Heart left ventricle (tissue), 16 donors: ENCODE results near the gene ERI3. TPM values are rescaled to one million over a fixed set of nuclear protein-coding genes. Genes with fewer than 3 reads are reported as not detected.
A peak's percentile ranks its signal among the peaks of the same experiment; 100 is the strongest.

Experiments
- ATAC-seq, 4 donors: fragments of 200-7000 bp; cut with Tn5 transposase; one replicate each; pipeline ENCODE4 v1.9.1; 2020 to 2022; ENCODE audit warnings: moderate library complexity in 4 of 4, mild to moderate bottlenecking in 3 of 4, moderate number of reproducible peaks in 1 of 4
- DNase-seq, 5 donors: peaks; one replicate each; pipeline ENCODE4 v3.0.0-alpha.2; 2020
- H3K27ac ChIP-seq, 12 donors: fragments of 200-600 bp; sonication (generic) in 4 of 12; one replicate each; pipeline versions ENCODE4 v1.5.0 to v1.8.0; 2016 to 2022; ENCODE audit warnings: mild to moderate bottlenecking in 2 of 12
- H3K27me3 ChIP-seq, 9 donors: fragments of 200-600 bp; sonication (generic) in 2 of 9; one replicate each; pipeline versions ENCODE4 v1.5.1 to v1.8.0; 2016 to 2022; ENCODE audit warnings: mild to moderate bottlenecking in 3 of 9
- H3K36me3 ChIP-seq, 9 donors: fragments of 200-600 bp; sonication (generic) in 2 of 9; one replicate each; pipeline versions ENCODE4 v1.5.0 to v1.8.0; 2018 to 2022; ENCODE audit warnings: mild to moderate bottlenecking in 2 of 9
- H3K4me1 ChIP-seq, 12 donors: fragments of 200-600 bp; sonication (generic) in 4 of 12; one replicate each; pipeline versions ENCODE4 v1.5.0 to v1.8.0; 2016 to 2022; ENCODE audit warnings: mild to moderate bottlenecking in 3 of 12
- H3K4me3 ChIP-seq, 12 donors: fragments of 200-600 bp; sonication (generic) in 4 of 12; one replicate each; pipeline versions ENCODE4 v1.5.0 to v1.8.0; 2017 to 2022; ENCODE audit warnings: mild to moderate bottlenecking in 9 of 12, moderate library complexity in 4 of 12
- H3K9me3 ChIP-seq, 12 donors: fragments of 200-600 bp; sonication (generic) in 4 of 12; one replicate each; pipeline versions ENCODE4 v1.5.0 to v1.8.0; 2016 to 2022; ENCODE audit warnings: mild to moderate bottlenecking in 1 of 12
- CTCF ChIP-seq, 12 donors: fragments of 200-600 bp; sonication (generic) in 4 of 12; IDR thresholded peaks; one replicate each; pipeline versions ENCODE4 v1.5.0 to v1.8.0; 2018 to 2022; ENCODE audit warnings: antibody characterized with exemption in 12 of 12, mild to moderate bottlenecking in 5 of 12
- POLR2A ChIP-seq, 2 donors: fragments of 450-650 bp; IDR thresholded peaks; one replicate each; pipeline ENCODE4 v1.6.1; 2017; ENCODE audit warnings: antibody characterized with exemption in 2 of 2, mild to moderate bottlenecking in 2 of 2, moderate library complexity in 2 of 2
- WGBS, 4 donors: extraction: QIAGEN DNeasy Blood & Tissue Kit in 2 of 4; methylation state at CpG; one replicate each; pipeline versions ENCODE4 v1.1.5 to v1.1.7; 2013 to 2018; 5-methylcytosine and 5-hydroxymethylcytosine counted together
- intact Hi-C, 10 donors: fragments of 100-400 bp; cut with DNase I; formaldehyde crosslinking; loops; one replicate each; pipeline versions ENCODE4 v1.11.1 to v1.14.2; 2022
- polyA plus RNA-seq, 2 donors: library from polyadenylated mRNA; stranded (reverse); fragments of 200-250 nt; gene quantifications; one replicate each; pipeline ENCODE4 v1.2.3, GENCODE V29; 2013
- total RNA-seq, 9 donors: library from RNA; depleted of rRNA in 2 of 9; stranded (reverse); fragments of >200 nt in 2 of 9; fragmentation: NEBNext Ultra II Directional in 3 of 9; extraction: Animal tissue kit (Norgen Biotek cat#: 25700) in 3 of 9; gene quantifications; one replicate each; pipeline versions ENCODE4 v1.1.0 to v1.2.4, GENCODE V29; 2016 to 2023
- donor health status: ischemic (EF 13 %, LVEDD 7.1; RV severe dilation, severe dysfunction).
- donor health status: healthy with polysubstance abuse.
- donor health status: DM: no; HTN: yes; CAD: no.
- donor health status: DM: no; HTN: no; CAD: no.
- donor health status: ischemic (EF 25% LVEDD 6.9; RV normal size, moderate dysfunction).
- donor health status: ischemic (EF 25% LVEDD 5.7; RV mildly dilated, moderate dysfunction).
- donor health status: healthy.
- donor health status: DM: yes; HTN: yes; CAD: no.
- donor health status: ischemic (EF 35%, LVEDD 5.7; RV mildly dilated, moderate dysfunction).
- donor health status: nonischemic (EF 11% LVEDD 7.7; RV severe dilation, severe dysfunction).
- donor health status: DM: yes; HTN: yes; CAD: no.
- donor health status: PGD.
- donor health status: ischemic (EF 29% LVEDD 5.4; RV normal size, mild dysfunction).
- donor health status: nonischemic (EF 23%, LVEDD 6.1; RV moderate dilation, normal function).

ERI3 gene
- total and polyA plus RNA-seq, 11 donors: 29.8 to 68.9 (median 48.0) TPM

- intact Hi-C loops: no loop called here
- no peak overlapping the region for H3K4me3 ChIP-seq
- ATAC-seq: no peak
These were observed 98.1 kb downstream of the ERI3 start for GRCh38 chr1:44256762-44257554.

GRCh38 chr1:44254392-44254910, 100.6 kb downstream of the ERI3 start:
- Histone ChIP-seq H3K36me3 (peaks cover 0 to 4% (median 0%) of the 10 kb centered on the region in 9 donors), H3K27me3 (no peaks in the 10 kb centered on the region), H3K9me3 (no peaks in the 10 kb centered on the region), H3K4me1 (peaks cover 0 to 26% (median 10%) of the 10 kb centered on the region in 12 donors), H3K27ac (no peak overlapping the region), H3K4me3 (no peak overlapping the region)
- WGBS, 4 donors: 95 to 98% (median 97%) methylated on average over 4 of the region's 4 CpGs
- DNase-seq (no peak), ATAC-seq (no peak)
- TF ChIP-seq POLR2A (IDR thresholded peaks at IDR 0.05): no peak
- TF ChIP-seq CTCF (IDR thresholded peaks at IDR 0.05): no peak
- intact Hi-C loops: loop anchor here in 1 of 10 donors (5.0 kb wide), 1 partner anchor 38 kb away; no protein-coding TSS in a partner anchor

More at GRCh38 chr1:44256762-44257554, 98.1 kb downstream of the ERI3 start:
- Histone ChIP-seq H3K4me1 (peaks cover 0 to 6% (median 0%) of the 10 kb centered on the region in 12 donors), H3K27ac (no peak overlapping the region), H3K27me3 (no peaks in the 10 kb centered on the region), H3K36me3 (peaks cover 0 to 4% (median 0%) of the 10 kb centered on the region in 9 donors), H3K9me3 (no peaks in the 10 kb centered on the region)
- no peak for DNase-seq
- TF ChIP-seq POLR2A (IDR thresholded peaks at IDR 0.05) (no peak), CTCF (IDR thresholded peaks at IDR 0.05) (no peak)
- 84 to 86% (median 85%) methylated on average over 10 of the region's 10 CpGs for WGBS, 4 donors

DNA sequence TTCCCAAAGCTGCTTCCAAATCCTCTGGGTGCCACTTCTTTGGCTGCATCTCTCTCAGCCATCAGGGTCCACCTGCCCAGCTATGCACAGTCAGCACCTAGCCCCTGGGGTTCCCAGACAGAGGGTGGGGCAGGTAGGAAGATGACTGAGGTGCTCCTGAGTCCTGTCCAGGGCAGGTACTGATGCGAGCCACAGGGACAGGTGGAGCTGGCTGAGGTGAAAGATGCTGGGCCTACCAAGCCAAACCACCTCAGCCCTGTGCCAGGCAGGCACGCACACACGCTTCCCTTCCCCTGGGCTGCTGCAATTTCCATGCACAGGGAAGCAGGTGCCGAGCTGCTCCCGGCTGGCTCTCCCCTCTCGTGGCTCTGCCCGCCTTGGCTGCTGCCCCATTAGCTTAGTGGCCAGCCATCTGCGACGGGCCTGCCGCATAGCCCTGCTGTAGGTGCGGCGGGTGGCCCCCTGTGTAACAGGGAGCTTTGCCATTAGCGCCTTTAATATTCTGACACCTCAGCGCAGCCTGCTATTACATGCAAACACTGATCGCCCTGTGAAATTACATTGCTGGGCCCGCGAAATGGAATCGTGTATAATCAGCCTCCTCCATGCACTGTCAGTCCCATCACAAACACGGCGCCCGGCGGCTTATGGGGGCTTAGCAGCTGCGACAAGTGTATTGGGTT, 102.9 kb downstream of the ERI3 start:
- ATAC-seq: no peak
- WGBS, 4 donors: 96 to 98% (median 97%) methylated on average over 17 to 23 of the region's 23 CpGs
- peaks cover 0 to 28% (median 11%) of the 10 kb centered on the region in 12 donors for H3K4me1 ChIP-seq
- peaks cover 0 to 5% (median 0%) of the 10 kb centered on the region in 9 donors for H3K36me3 ChIP-seq
- no peak for TF ChIP-seq POLR2A (IDR thresholded peaks at IDR 0.05)
- TF ChIP-seq CTCF (IDR thresholded peaks at IDR 0.05): no peak
- no peak overlapping the region for H3K4me3 ChIP-seq
- no peaks in the 10 kb centered on the region for H3K27me3 ChIP-seq
- DNase-seq: no peak
- no peak overlapping the region for H3K27ac ChIP-seq
- H3K9me3 ChIP-seq: no peaks in the 10 kb centered on the region
- intact Hi-C loops: loop anchor here in 2 of 10 donors (2.0 to 5.0 kb wide), 2 partner anchors 21 to 40 kb away; no protein-coding TSS in a partner anchor

DNA sequence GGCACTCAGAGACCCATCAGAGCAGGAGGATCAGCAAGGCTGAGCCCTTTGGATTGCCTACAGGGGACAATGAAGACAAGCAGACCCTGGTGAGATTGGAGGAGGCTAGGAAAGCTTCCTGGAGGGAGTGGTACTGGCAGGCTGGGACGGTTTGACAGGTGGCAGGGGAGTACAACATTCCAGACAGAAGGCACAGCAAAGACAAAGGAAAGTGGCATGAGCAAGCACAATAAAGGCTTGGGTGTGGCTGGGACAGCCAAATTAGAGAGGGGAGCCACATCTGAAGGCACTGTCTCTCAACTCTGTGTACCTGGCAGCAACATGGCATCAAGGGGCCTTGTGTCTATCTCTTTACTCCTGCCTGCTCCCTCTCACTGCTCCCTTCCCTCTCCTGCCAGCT, 103.6 kb downstream of the ERI3 start:
- WGBS, 4 donors: 78 to 93% (median 87%) methylated on average over 1 of the region's 1 CpG
- TF ChIP-seq CTCF (IDR thresholded peaks at IDR 0.05) (no peak), POLR2A (IDR thresholded peaks at IDR 0.05) (no peak)
- no peak for DNase-seq
- ATAC-seq: no peak
- intact Hi-C loops: loop anchor here in 1 of 10 donors (5.0 kb wide), 1 partner anchor 41 kb away; no protein-coding TSS in a partner anchor
- Histone ChIP-seq H3K36me3 (peaks cover 0 to 10% (median 0%) of the 10 kb centered on the region in 9 donors), H3K4me1 (peaks cover 0 to 28% (median 11%) of the 10 kb centered on the region in 12 donors), H3K4me3 (no peak overlapping the region), H3K27me3 (no peaks in the 10 kb centered on the region), H3K9me3 (no peaks in the 10 kb centered on the region), H3K27ac (peak overlapping the region in 3 of 12 donors; percentile 53 to 73 (median 72))
